Tibial nerve (tissue), 4 donors: ENCODE results near the gene GABRR1.

Experiments used
- EP300 ChIP-seq, 2 donors: sonication (generic); formaldehyde crosslinking; IDR thresholded peaks; one replicate each; pipeline ENCODE4 v1.6.1; 2017; ENCODE audit warnings: antibody characterized with exemption in 2 of 2, mild to moderate bottlenecking in 1 of 2
- POLR2A ChIP-seq, 2 donors: fragments of 450-650 bp; IDR thresholded peaks; one replicate each; pipeline ENCODE4 v1.6.1; 2017; ENCODE audit warnings: antibody characterized with exemption in 2 of 2, mild to moderate bottlenecking in 2 of 2, moderate library complexity in 2 of 2
- TF ChIP-seq, protein P1 (sequence below), 5 experiments: fragments of 200-600 bp in 3 of 5; fragments of 450-650 bp in 2 of 5; sonication (generic) in 3 of 5; IDR thresholded peaks; one replicate each; pipeline ENCODE4 v1.5.1; 2016 to 2019; ENCODE audit warnings: antibody characterized with exemption in 5 of 5, mild to moderate bottlenecking in 3 of 5, moderate library complexity in 2 of 5

DNA sequence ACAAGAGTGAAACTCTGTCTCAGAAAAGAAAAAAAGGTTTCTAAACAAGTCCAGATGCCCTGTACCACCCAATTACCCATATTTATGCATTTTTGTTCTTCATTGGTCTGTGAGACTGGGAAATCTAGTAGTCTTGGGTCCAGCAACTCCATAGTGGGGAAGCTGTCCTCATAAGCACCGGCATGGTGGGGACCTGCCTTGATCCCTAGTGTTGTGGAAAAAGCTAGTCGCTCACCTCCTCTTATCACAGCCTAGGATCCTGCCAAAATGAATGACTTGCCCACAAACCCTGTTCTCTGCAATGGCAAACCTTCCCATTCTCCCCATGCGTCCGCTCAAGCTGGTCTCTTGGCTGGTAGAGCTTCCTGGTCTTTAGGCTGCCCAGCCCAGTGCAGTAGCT lies 38.3 kb upstream of the GABRR1 start:
- TF ChIP-seq, protein P1, sequence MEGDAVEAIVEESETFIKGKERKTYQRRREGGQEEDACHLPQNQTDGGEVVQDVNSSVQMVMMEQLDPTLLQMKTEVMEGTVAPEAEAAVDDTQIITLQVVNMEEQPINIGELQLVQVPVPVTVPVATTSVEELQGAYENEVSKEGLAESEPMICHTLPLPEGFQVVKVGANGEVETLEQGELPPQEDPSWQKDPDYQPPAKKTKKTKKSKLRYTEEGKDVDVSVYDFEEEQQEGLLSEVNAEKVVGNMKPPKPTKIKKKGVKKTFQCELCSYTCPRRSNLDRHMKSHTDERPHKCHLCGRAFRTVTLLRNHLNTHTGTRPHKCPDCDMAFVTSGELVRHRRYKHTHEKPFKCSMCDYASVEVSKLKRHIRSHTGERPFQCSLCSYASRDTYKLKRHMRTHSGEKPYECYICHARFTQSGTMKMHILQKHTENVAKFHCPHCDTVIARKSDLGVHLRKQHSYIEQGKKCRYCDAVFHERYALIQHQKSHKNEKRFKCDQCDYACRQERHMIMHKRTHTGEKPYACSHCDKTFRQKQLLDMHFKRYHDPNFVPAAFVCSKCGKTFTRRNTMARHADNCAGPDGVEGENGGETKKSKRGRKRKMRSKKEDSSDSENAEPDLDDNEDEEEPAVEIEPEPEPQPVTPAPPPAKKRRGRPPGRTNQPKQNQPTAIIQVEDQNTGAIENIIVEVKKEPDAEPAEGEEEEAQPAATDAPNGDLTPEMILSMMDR (IDR thresholded peaks at IDR 0.05), result no peak
- TF ChIP-seq POLR2A (IDR thresholded peaks at IDR 0.05), result no peak
- TF ChIP-seq EP300 (IDR thresholded peaks at IDR 0.05), result no peak
